ENCODE measurements around the gene PLEKHM3. TPM values are rescaled to one million over a fixed set of nuclear protein-coding genes. Genes with fewer than 3 reads are reported as not detected.

PLEKHM3 gene
- total RNA-seq, 1 experiment from 2014 or later, result 2.5 TPM

GRCh38 chr2:207802650-207803049, 222.7 kb downstream of the PLEKHM3 start:
- Histone ChIP-seq H3K27me3 (ENCODE audit: control insufficient read depth, insufficient read depth, low read length) (no peaks in the 10 kb centered on the region), H3K36me3 (ENCODE audit: control insufficient read depth, insufficient read depth, low read length) (no peaks in the 10 kb centered on the region), H3K27ac (ENCODE audit: low read length) (no peak overlapping the region), H3K4me1 (ENCODE audit: control insufficient read depth, insufficient read depth, low read length) (peaks cover 5% of the 10 kb centered on the region; the same call in 1 of the 2 replicates), H3K4me3 (ENCODE audit: low read depth in 2 of 2, low read length in 2 of 2) (no peak overlapping the region), H3K9me3 (ENCODE audit: control insufficient read depth, insufficient read depth, low read depth, low read length) (no peaks in the 10 kb centered on the region)
- ATAC-seq (no peak), DNase-seq (ENCODE audit: low read depth, low spot score) (no peak)
- ChIA-PET CTCF (no interaction called here), POLR2A (no interaction called here)
- BruUV-seq (replicated peaks), result no TSS peak
- TF ChIP-seq CTCF (IDR thresholded peaks at IDR 0.05) (no peak), SIN3A (IDR thresholded peaks at IDR 0.05; ENCODE audit: borderline replicate concordance, insufficient read depth, low read depth, low read length) (no peak), TCF7L2 (IDR thresholded peaks at IDR 0.05; ENCODE audit: low read depth, low read length) (no peak), POLR2AphosphoS5 (IDR thresholded peaks at IDR 0.05; ENCODE audit: low read depth, low read length) (no peak)
- TF ChIP-seq, protein P1, sequence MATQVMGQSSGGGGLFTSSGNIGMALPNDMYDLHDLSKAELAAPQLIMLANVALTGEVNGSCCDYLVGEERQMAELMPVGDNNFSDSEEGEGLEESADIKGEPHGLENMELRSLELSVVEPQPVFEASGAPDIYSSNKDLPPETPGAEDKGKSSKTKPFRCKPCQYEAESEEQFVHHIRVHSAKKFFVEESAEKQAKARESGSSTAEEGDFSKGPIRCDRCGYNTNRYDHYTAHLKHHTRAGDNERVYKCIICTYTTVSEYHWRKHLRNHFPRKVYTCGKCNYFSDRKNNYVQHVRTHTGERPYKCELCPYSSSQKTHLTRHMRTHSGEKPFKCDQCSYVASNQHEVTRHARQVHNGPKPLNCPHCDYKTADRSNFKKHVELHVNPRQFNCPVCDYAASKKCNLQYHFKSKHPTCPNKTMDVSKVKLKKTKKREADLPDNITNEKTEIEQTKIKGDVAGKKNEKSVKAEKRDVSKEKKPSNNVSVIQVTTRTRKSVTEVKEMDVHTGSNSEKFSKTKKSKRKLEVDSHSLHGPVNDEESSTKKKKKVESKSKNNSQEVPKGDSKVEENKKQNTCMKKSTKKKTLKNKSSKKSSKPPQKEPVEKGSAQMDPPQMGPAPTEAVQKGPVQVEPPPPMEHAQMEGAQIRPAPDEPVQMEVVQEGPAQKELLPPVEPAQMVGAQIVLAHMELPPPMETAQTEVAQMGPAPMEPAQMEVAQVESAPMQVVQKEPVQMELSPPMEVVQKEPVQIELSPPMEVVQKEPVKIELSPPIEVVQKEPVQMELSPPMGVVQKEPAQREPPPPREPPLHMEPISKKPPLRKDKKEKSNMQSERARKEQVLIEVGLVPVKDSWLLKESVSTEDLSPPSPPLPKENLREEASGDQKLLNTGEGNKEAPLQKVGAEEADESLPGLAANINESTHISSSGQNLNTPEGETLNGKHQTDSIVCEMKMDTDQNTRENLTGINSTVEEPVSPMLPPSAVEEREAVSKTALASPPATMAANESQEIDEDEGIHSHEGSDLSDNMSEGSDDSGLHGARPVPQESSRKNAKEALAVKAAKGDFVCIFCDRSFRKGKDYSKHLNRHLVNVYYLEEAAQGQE (IDR thresholded peaks at IDR 0.05; ENCODE audit: insufficient read depth in 1 of 2, low read depth in 2 of 2, low read length in 1 of 2), result no peak
- in situ Hi-C loops (cut with HindIII; ENCODE audit: low pct_unique_long_range_greater_than_20kb, low sequenced_read_pairs), result no loop called here
- intact Hi-C loops (cut with micrococcal nuclease; ENCODE audit: unreplicated experiment), result no loop called here

- DNase-seq (ENCODE audit: low read depth, low spot score) (no peak), ATAC-seq (no peak)
- H3K4me3 ChIP-seq (ENCODE audit: low read depth in 2 of 2, low read length in 2 of 2), result no peak overlapping the region
- BruUV-seq (replicated peaks), result no TSS peak
- H3K27ac ChIP-seq (ENCODE audit: low read length), result no peak overlapping the region
- TF ChIP-seq, protein P1 (IDR thresholded peaks at IDR 0.05; ENCODE audit: insufficient read depth in 1 of 2, low read depth in 2 of 2, low read length in 1 of 2), result no peak
- TF ChIP-seq POLR2AphosphoS5 (IDR thresholded peaks at IDR 0.05; ENCODE audit: low read depth, low read length) (no peak), SIN3A (IDR thresholded peaks at IDR 0.05; ENCODE audit: borderline replicate concordance, insufficient read depth, low read depth, low read length) (no peak), CTCF (IDR thresholded peaks at IDR 0.05) (no peak), TCF7L2 (IDR thresholded peaks at IDR 0.05; ENCODE audit: low read depth, low read length) (no peak)
- in situ Hi-C loops (cut with HindIII; ENCODE audit: low pct_unique_long_range_greater_than_20kb, low sequenced_read_pairs) (no loop called here), intact Hi-C loops (cut with micrococcal nuclease; ENCODE audit: unreplicated experiment) (no loop called here)
- no peaks in the 10 kb centered on the region for H3K27me3 ChIP-seq (ENCODE audit: control insufficient read depth, insufficient read depth, low read length)
- ChIA-PET CTCF (interaction anchor here (0.6 kb wide), 1 partner anchor 239 kb away, joined by 10 read pairs; no protein-coding TSS in a partner anchor), POLR2A (no interaction called here)
- no peaks in the 10 kb centered on the region for H3K9me3 ChIP-seq (ENCODE audit: control insufficient read depth, insufficient read depth, low read depth, low read length)
- peaks cover 5% of the 10 kb centered on the region; the same call in 1 of the 2 replicates for H3K4me1 ChIP-seq (ENCODE audit: control insufficient read depth, insufficient read depth, low read length)
- H3K36me3 ChIP-seq (ENCODE audit: control insufficient read depth, insufficient read depth, low read length), result no peaks in the 10 kb centered on the region
Measured at GRCh38 chr2:207801259-207801658, 224.1 kb downstream of the PLEKHM3 start.

Data from Panc1 (cell line).